Body of pancreas (tissue), 4 donors: Measurements from ENCODE around the gene RBM8A.

Source experiments
- CTCF ChIP-seq, 7 experiments: fragments of 450-650 bp in 4 of 7; fragments of 200-600 bp in 3 of 7; sonication (generic) in 3 of 7; IDR thresholded peaks; one replicate each; pipeline ENCODE4 v1.5.1; 2016 to 2019; ENCODE audit warnings: antibody characterized with exemption in 7 of 7
- POLR2A ChIP-seq, 3 donors: fragments of 450-650 bp; IDR thresholded peaks; one replicate each; pipeline ENCODE4 v1.6.1; 2016; ENCODE audit warnings: antibody characterized with exemption in 3 of 3, mild to moderate bottlenecking in 2 of 3

GRCh38 chr1:145955436-145955835 lies 28.2 kb upstream of the RBM8A start:
- TF ChIP-seq CTCF (IDR thresholded peaks at IDR 0.05) (no peak), POLR2A (IDR thresholded peaks at IDR 0.05) (no peak)
